Erythroblast (primary cell): Measurements from ENCODE around the gene GRIK4.
"Not testable (repeated sequence)": the region's sequence is repeated elsewhere in the genome, so short reads cannot be mapped to it uniquely, and the experiment has no call there.

Source experiments
- DNase-seq, 2 experiments: peaks; one replicate each; lab custom pipeline; 2025; lab: John Stamatoyannopoulos, UW
- GATA1 ChIP-seq: IDR thresholded peaks from 2 replicates; pipeline ENCODE4 v1.6.1; 2011; ENCODE audit warnings: low read depth, mild to moderate bottlenecking, control low read depth, low read length, moderate library complexity
- POLR2A ChIP-seq: IDR thresholded peaks from 2 replicates; pipeline ENCODE4 v1.6.1; 2011; ENCODE audit warnings: mild to moderate bottlenecking, low read length

Gene GRIK4

DNA sequence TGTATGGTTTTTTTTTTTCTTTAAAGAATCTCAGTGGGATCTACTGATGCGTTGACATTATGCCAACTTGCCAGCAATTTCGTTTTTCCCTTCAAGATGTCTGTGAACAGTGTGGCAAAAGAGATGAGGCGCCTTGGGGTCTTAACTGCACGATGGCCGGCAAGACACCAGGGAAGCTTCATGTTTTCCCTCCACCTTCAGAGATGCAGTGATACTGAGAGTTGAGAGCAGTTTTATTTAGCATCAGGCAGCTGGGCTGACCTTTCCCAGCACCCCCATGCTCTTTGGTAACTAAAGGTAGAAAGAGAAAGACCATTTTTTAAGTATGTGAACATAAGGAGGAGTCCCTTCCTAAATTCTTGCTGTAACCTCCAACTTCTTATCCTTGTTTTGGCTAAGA lies 11.7 kb upstream of the GRIK4 start:
- DNase-seq, result no peak
- TF ChIP-seq POLR2A, result no peak
- no peak for TF ChIP-seq GATA1

DNA sequence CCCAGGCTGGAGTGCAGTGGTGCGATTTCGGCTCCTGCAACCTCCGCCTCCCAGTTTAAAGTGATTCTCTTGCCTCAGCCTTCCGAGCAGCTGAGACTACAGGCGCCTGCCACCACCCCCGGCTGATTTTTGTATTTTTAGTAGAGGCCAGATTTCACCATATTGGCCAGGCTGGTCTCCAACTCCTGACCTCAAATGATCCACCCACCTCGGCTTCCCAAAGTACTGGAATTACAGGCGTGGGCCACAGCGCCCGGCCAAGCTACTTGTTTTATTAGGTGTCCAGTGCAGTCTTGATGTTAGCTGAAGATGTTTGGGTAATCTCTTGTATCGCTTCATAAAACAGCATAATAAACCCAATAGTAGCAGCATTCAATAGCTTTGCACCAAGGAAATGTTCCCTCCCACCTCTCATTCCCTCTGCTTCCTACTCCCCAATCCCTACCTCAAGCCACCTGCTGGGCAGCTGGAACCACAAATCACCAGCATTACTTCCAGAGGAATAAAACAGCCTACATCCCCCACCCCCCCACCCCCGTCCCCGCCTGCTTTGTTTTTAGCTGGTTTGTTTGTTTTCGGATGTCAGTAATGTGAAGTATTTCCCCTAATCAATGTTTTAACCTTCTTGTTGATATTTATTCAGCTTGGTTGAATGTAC lies 11.0 kb upstream of the GRIK4 start:
- TF ChIP-seq POLR2A, result no peak
- no peak for TF ChIP-seq GATA1
- no peak for DNase-seq

DNA sequence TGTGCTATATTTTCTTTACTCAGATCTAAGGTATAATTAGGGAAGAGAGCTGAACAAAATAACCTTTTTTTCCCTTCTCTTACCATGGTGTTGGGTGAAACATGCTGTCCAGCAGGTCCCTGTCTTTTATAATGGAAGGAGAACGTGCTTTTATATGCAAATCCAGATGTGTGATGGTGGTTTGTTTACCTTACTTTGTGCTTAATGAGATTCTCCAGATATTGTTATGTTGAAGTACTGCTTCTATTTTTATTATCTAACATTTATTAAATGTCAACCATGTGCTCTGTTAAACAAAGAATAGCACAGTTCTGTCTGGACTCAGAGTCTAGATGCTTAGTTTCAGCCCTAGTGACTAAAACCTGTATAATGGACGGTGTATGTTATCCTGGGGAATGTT lies 10.1 kb upstream of the GRIK4 start:
- no peak for DNase-seq

DNA sequence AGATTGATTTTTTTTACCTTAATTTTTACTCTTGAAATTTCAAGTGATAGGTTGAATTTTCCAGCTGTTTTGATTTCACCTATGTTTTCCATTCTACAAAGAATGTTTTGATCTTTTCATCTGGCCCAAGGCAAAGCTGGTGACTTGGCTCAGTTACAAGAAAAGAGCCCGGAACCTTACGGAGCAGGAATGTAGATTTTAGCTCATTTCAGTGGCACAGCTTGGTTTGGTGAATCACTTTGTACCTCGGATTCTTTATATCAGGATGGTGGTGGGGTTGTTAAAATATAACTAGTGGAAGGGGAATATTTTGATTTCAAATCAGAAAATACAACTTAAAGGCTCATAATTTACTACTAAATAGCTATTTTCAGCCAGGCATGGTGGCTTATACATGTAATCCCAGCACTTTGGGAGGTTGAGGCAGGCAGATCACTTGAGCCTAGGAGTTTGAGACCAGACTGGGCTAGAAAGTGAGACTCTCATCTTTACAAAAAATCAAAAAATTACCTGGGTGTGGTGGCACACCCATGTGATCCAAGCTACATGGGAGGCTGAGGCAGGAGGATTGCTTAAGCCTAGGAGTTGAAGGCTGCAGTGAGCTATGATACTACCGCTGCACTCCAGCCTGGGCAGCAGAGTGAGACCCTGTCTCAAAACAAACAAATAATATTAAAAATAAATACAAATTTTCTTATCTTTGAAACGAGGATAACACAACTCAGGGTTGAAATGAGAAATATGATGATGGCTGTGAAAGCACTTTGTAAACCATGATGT lies 9.4 kb upstream of the GRIK4 start:
- DNase-seq, result no peak
- TF ChIP-seq POLR2A, result no peak
- no peak for TF ChIP-seq GATA1

More for the DNA sequence above, 10.1 kb upstream of the GRIK4 start:
- TF ChIP-seq GATA1 (no peak), POLR2A (no peak)

DNA sequence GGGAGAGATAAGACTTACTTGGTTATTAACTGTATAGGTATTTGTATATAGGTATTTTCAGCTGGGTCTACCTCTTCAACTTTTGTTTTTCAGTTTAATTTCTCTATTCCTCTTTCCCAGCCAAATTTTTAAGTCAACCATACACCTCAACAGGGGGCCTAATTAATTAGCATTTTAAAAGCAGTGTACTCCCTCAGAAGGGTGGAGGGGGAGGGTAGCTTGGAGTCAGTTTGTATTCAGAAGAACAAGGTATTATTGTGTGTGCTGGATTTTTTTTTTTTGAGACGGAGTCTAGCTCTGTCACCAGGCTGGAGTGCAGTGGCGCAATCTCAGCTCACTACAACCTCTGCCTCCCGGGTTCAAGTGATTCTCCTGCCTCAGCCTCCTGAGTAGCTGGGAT lies 8.0 kb upstream of the GRIK4 start:
- not testable (repeated sequence) for DNase-seq

DNA sequence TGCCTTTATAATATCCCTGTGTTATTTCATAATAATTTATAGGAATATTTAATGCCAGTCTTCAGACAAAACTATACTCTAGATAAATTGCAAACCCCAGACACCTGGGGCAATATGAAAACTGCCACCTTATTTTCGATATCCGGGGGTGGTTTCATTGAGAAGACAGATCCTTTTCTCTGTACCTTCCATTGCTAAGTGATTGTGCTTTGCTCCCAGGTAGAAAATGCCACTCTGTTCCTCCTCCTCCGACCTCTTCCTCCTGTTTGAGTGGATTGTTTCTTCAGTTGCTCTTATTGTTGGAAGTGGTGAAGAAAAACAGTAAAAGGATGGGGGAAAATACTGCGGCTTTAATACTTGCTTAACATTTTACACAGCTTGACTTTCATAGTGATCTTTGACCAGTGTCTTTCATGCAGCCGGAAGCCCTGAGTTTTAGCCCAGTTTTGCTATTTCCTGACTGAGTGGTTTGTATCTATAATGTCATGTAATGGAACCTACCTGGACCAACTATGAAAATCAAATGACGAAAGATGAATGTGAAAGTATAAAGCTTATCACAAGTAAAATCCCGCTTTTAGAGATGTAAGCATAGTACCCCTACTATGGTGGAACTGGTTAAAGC lies 5.6 kb upstream of the GRIK4 start:
- DNase-seq, result no peak
- no peak for TF ChIP-seq GATA1
- TF ChIP-seq POLR2A, result no peak

DNA sequence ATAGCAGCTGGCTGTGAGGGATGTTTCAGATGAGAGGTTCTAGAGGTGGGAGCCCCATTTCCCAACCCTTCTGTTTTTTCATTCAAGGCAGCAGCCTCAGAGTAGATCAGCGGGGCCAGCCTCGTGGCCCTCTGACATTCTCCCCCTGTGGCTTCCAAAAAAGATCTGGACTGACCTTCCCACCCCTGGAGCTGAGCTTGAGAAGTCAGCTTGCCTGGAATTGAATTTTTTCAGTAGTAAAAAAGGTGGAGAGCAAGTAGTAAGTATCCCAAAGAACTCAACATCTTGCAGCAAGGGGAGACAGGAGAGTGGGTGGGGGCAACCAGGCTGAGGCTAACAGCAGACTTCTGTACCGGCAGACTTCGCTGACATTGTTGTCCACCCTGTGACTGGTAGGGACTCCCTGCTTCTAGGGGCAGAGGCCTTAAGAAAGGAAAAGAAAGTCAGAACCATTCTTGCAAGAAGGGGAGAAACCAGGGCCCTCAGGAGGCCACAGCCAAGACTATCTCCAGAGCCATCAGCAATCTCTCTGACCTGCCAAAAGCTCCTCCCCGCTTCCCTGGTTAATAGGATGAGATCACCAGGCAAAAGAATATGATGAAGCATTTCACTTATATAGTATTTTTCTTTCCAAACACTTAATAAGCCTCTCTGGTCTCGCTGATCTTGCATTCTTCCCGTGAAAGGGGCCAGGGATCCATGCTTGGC lies 2.0 kb upstream of the GRIK4 start:
- TF ChIP-seq GATA1 (no peak), POLR2A (no peak)

DNA sequence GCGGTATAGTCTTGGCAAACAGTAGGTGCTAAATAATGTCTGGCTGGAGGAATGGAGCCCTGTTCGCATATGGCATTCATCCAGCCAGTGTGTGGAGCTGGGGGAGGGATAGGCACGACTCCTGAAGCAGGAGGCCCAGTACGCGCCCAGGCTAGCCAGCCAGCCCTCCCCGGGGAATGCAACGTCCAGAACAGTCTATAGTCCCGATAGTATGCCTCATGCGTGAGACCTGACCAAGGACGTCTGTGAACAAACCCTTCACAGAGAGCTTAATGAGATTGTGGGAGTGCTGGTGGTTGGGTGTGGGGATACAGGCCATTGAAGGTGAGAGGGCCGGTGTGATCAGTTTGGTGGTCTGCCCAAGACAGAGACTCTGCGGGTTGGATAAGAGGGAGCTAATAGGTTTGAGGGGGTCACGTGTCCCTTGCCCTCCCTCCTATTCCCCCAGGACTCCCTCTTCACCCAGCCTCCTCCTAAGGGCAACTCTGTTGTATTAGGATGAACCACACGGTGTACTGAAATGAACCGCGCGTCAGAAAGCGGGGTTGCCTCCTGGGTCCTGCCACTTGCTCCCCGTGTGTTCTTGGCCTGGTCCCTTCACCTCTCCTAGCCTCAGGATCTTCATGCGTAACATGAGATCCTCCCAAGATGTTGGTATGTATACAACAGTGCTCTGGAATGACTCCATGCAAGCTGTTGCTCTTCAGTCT lies 987 bp upstream of the GRIK4 start:
- TF ChIP-seq POLR2A (no peak), GATA1 (no peak)
- no peak for DNase-seq

More for the DNA sequence above, 2.0 kb upstream of the GRIK4 start:
- peak in 1 of 2 experiments; percentile 6 for DNase-seq

DNA sequence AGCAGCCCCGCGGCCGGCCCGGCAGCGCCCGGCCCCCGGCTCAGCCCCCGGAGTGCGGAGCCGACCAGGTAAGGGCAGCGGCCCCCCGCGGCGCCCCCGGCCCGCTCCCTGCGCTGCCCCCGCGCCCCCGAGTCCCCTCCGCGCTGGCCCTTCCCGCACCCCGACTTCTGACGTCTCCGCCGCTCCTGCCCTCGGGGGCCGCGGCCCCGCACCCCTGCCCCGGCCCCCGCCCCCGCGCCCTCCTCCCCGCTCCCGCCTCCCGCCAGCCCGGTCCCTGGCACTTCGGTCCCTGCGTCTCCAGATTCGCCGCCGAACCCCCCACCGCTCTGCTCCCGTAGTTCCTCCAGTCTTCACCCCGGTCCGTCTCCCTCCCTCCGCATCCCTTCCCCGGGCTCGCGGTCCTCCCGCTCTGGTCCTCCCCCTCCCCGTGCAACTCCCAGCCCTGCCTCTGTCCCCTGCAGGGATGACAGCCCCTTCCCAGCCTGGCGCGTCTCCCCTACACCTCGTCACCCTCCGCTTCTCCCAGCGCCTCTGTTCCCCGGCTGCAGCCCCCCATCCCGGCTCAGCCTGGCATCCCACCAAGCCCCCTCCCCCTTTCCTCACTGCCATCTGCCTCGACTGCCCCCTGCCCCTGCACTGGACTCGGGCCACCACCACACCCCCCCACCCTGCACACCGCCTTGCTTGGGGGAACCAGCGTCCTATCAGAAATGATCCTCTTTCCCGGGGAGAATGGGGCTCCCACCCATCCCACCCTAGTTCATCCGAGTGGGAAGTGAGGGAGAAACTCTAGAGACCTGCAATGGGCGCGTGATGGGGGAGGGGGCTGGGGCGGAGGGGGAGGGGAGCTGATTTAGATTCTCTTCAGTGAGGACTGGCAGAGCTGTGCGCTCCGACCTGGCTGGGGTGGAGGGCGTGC lies 531 bp downstream of the GRIK4 start:
- no peak for DNase-seq
- TF ChIP-seq POLR2A, result no peak
- no peak for TF ChIP-seq GATA1

DNA sequence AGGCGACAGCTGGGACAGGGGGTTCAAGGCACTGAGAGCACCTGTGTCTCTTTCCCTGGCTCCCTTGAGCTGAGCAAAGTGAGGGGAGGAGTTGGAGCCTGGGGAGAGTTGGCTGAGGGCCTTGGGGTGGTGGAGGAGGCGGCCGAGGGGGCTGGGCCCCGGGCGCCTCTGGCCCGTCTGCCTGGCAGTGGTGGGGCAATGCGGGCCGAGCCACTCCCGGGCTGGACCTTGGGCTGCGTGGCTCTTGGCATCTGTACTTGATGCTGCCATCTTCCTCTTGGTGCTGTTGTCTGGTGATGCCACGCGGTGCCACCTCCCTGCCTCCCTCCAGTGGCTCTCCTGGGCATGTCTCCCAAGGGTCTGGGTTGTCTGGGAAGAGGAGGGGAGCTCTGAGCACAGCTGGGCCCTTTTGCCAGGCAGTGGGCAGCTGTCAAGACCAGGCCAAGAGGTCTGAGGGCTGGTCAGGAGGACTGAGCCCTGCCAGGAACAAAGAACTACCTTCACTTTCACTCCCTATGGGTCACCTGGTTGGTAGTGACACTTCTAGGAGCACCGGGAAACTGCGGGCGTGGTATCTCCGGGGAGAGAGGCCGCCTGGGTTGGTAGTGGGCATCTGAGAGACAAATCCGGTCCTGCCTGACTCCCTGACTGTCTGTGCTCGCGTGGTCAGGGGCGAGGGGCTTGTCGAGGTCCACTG lies 1.3 kb downstream of the GRIK4 start:
- TF ChIP-seq POLR2A (no peak), GATA1 (no peak)
- DNase-seq, result no peak

DNA sequence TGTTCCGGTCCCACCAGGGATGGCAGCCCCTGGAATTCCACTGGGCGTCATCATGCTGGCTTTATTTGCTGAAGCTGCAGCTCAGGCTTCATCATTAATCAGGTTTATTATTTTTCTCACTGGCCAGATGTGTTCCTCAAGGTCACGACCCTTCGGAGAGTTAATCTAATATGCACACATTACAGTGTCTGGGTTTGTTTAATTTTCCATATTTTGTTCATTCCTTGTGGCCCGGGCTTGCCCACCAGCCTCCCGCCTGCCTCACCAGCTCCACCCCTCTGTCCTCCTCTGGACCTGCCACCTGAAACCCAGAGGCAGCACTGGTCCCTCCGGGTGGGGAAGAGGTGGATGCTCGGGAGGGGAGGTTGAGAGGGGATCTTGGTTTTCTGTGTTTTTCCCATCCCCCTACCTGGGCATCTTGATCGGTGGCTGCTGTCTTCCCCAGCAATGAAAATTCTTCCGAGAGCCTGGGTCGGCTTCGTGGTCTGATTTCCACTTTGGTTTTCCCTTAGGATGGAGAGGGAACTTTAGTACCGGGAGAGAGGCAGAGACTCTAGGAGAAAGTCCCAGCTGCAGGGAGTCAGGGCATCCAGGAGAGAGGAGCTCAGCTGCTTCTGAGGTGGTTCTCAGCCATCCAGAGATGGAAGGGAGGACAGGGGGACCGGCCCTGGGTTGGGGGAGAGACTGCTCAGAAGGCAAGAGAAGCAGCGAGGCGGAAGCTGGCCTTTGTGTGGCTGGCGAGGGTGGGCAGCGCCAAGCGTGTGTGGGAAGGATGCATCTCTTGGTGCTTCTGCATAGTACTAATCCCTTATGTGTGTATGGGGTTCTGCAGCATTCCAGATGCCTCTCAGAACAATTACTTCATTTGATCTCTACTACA lies 2.1 kb downstream of the GRIK4 start:
- DNase-seq, result no peak
- TF ChIP-seq POLR2A (no peak), GATA1 (no peak)
